Measurements from ENCODE around the gene NOL12. TPM values are rescaled to one million over a fixed set of nuclear protein-coding genes. Genes with fewer than 3 reads are reported as not detected.

The NOL12 gene
- total RNA-seq, 1 experiment from 2014 or later, result 31.4 TPM

DNA sequence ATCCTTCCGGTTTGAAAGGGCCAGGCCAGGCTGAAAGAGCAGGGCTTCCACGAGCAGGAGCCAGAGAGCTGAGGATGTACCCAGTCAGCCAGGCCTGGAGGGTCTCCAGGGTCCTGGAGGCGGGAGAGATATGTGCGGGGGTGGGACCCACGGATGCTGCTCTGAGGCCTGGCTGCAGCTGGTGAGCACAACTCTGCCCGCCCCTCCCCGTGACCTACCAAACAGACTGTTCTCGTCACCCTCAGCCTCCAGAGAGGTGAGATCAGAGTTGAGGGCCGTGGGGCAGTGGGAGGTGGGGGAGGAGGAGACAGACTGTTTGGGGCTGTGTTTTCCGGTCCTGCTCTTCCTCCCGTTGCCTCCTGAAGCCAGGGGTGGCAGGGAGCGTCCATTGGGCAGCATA is 52.9 kb downstream of the NOL12 start:
- Histone ChIP-seq H3K9ac (ENCODE audit: low read length) (no peak overlapping the region), H3K4me2 (ENCODE audit: low read length) (no peak overlapping the region), H2AFZ (ENCODE audit: low read depth, low read length, poor library complexity, severe bottlenecking) (no peak overlapping the region), H4K20me1 (ENCODE audit: insufficient read depth) (no peaks in the 10 kb centered on the region), H3K79me2 (ENCODE audit: insufficient read depth, low read length) (no peaks in the 10 kb centered on the region), H3K4me1 (ENCODE audit: control insufficient read depth in 1 of 2, insufficient read depth in 2 of 2, low read length in 2 of 2) (peaks cover 53 to 69% of the 10 kb centered on the region in 2 experiments), H3K9me2 (ENCODE audit: insufficient read depth) (no peaks in the 10 kb centered on the region), H3K27ac (ENCODE audit: low read depth, low read length) (no peak overlapping the region), H3K36me3 (ENCODE audit: control insufficient read depth in 1 of 2, insufficient read depth in 2 of 2, low read length in 2 of 2) (no peaks in the 10 kb centered on the region), H3K9me3 (ENCODE audit: control insufficient read depth in 1 of 2, insufficient read depth in 1 of 2, low read depth in 1 of 2, low read length in 2 of 2) (no peaks in the 10 kb centered on the region), H3K27me3 (ENCODE audit: insufficient read depth, low read length) (no peaks in the 10 kb centered on the region), H3K4me3 (replicated peaks in 1 of 2; ENCODE audit: low read depth in 1 of 2, low read length in 2 of 2) (no peak overlapping the region)
- intact Hi-C loops (cut with micrococcal nuclease), result no loop called here
- DNase-seq (ENCODE audit: low read depth, low spot score) (no peak), ATAC-seq (no peak)
- BruUV-seq (replicated peaks), result no TSS peak
- no peak for TF ChIP-seq JUND (IDR thresholded peaks at IDR 0.05)
- TF ChIP-seq, protein P1, sequence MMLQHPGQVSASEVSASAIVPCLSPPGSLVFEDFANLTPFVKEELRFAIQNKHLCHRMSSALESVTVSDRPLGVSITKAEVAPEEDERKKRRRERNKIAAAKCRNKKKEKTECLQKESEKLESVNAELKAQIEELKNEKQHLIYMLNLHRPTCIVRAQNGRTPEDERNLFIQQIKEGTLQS (IDR thresholded peaks at IDR 0.05), result no peak
- no peak for TF ChIP-seq ZNF274 (IDR thresholded peaks at IDR 0.05; ENCODE audit: low read depth, low read length)
- TF ChIP-seq TCF7L2 (IDR thresholded peaks at IDR 0.05; ENCODE audit: borderline replicate concordance, extremely low read depth, insufficient read depth, insufficient read length), result no peak
- TF ChIP-seq CEBPB (IDR thresholded peaks at IDR 0.05; ENCODE audit: low read depth), result no peak
- TF ChIP-seq POLR2A (IDR thresholded peaks at IDR 0.05; ENCODE audit: borderline replicate concordance, extremely low read depth, insufficient read depth, insufficient read length), result no peak
- TF ChIP-seq SIN3A (IDR thresholded peaks at IDR 0.05; ENCODE audit: low read depth), result no peak
- TF ChIP-seq EZH2phosphoT487 (IDR thresholded peaks at IDR 0.05; ENCODE audit: borderline replicate concordance), result no peak
- no peak for TF ChIP-seq ELF1 (IDR thresholded peaks at IDR 0.05; ENCODE audit: borderline replicate concordance, low read depth)
- no peak for TF ChIP-seq EGR1 (IDR thresholded peaks at IDR 0.05; ENCODE audit: low read depth)
- RAD21 ChIA-PET (ENCODE audit: low non-redundant PET in 1 of 2, low total read pairs in 2 of 2, uncharacterized antibody in 2 of 2, unreplicated experiment in 2 of 2), result no interaction called here
- POLR2A ChIA-PET, result interaction anchor here (1.4 kb wide), 1 partner anchor 44 kb away, joined by 3 read pairs; no protein-coding TSS in a partner anchor
- CTCF ChIA-PET, result no interaction called here

DNA sequence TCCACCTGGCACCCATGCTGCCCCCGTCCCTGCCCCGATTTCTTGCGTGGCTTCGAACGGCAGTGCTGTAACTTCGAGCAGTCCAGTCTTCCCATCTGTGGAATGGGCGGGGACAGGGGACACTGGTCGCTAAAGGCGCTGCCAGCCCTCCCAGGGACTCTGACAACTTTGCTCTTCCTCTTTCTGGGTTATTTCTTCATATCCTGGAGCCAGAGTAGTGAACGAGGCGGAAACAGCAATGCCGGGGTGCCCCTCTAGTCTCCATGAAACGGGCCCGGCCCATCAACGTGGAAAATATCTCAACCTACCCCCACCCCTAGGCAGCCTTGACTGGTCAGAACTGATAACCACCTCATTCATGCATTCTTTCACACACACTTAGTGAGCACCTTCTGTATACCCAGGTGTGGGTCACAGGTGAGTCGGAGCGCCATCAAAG is 53.5 kb downstream of the NOL12 start:
- POLR2A ChIA-PET, result no interaction called here
- no peak for TF ChIP-seq POLR2AphosphoS5 (IDR thresholded peaks at IDR 0.05; ENCODE audit: low read depth, low read length)
- no peak for TF ChIP-seq JUND (IDR thresholded peaks at IDR 0.05)
- TF ChIP-seq FOSL1 (IDR thresholded peaks at IDR 0.05; ENCODE audit: low read depth), result no peak
- TF ChIP-seq SRF (IDR thresholded peaks at IDR 0.05; ENCODE audit: low read depth), result no peak
- TF ChIP-seq, protein P1 (IDR thresholded peaks at IDR 0.05), result no peak
- no peak for TF ChIP-seq SP1 (IDR thresholded peaks at IDR 0.05; ENCODE audit: low read depth)
- no peak for TF ChIP-seq EZH2phosphoT487 (IDR thresholded peaks at IDR 0.05; ENCODE audit: borderline replicate concordance)
- TF ChIP-seq, protein P2, sequence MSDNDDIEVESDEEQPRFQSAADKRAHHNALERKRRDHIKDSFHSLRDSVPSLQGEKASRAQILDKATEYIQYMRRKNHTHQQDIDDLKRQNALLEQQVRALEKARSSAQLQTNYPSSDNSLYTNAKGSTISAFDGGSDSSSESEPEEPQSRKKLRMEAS (IDR thresholded peaks at IDR 0.05), result no peak
- TF ChIP-seq, protein P3, sequence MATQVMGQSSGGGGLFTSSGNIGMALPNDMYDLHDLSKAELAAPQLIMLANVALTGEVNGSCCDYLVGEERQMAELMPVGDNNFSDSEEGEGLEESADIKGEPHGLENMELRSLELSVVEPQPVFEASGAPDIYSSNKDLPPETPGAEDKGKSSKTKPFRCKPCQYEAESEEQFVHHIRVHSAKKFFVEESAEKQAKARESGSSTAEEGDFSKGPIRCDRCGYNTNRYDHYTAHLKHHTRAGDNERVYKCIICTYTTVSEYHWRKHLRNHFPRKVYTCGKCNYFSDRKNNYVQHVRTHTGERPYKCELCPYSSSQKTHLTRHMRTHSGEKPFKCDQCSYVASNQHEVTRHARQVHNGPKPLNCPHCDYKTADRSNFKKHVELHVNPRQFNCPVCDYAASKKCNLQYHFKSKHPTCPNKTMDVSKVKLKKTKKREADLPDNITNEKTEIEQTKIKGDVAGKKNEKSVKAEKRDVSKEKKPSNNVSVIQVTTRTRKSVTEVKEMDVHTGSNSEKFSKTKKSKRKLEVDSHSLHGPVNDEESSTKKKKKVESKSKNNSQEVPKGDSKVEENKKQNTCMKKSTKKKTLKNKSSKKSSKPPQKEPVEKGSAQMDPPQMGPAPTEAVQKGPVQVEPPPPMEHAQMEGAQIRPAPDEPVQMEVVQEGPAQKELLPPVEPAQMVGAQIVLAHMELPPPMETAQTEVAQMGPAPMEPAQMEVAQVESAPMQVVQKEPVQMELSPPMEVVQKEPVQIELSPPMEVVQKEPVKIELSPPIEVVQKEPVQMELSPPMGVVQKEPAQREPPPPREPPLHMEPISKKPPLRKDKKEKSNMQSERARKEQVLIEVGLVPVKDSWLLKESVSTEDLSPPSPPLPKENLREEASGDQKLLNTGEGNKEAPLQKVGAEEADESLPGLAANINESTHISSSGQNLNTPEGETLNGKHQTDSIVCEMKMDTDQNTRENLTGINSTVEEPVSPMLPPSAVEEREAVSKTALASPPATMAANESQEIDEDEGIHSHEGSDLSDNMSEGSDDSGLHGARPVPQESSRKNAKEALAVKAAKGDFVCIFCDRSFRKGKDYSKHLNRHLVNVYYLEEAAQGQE (IDR thresholded peaks at IDR 0.05; ENCODE audit: low read depth), result no peak
- no peak for TF ChIP-seq SIN3A (IDR thresholded peaks at IDR 0.05; ENCODE audit: low read depth)
- TF ChIP-seq CEBPB (IDR thresholded peaks at IDR 0.05; ENCODE audit: low read depth), result no peak
- no peak for TF ChIP-seq ZFX (IDR thresholded peaks at IDR 0.05)
- no peak for TF ChIP-seq POLR2A (IDR thresholded peaks at IDR 0.05; ENCODE audit: borderline replicate concordance, extremely low read depth, insufficient read depth, insufficient read length)
- TF ChIP-seq ZNF274 (IDR thresholded peaks at IDR 0.05; ENCODE audit: low read depth, low read length), result no peak
- no peak for TF ChIP-seq EZH2 (IDR thresholded peaks at IDR 0.05)

More for the DNA sequence above, 53.5 kb downstream of the NOL12 start:
- Histone ChIP-seq H3K4me1 (ENCODE audit: control insufficient read depth in 1 of 2, insufficient read depth in 2 of 2, low read length in 2 of 2) (peaks cover 55 to 69% of the 10 kb centered on the region in 2 experiments), H3K4me2 (ENCODE audit: low read length) (peak overlapping the region; percentile 99; the same call in 1 of the 2 replicates), H4K20me1 (ENCODE audit: insufficient read depth) (no peaks in the 10 kb centered on the region), H3K9me3 (ENCODE audit: control insufficient read depth in 1 of 2, insufficient read depth in 1 of 2, low read depth in 1 of 2, low read length in 2 of 2) (no peaks in the 10 kb centered on the region), H3K4me3 (replicated peaks in 1 of 2; ENCODE audit: low read depth in 1 of 2, low read length in 2 of 2) (no peak overlapping the region), H3K36me3 (ENCODE audit: control insufficient read depth in 1 of 2, insufficient read depth in 2 of 2, low read length in 2 of 2) (no peaks in the 10 kb centered on the region; a peak in 1 of 4 replicates), H3K9me2 (ENCODE audit: insufficient read depth) (no peaks in the 10 kb centered on the region), H2AFZ (ENCODE audit: low read depth, low read length, poor library complexity, severe bottlenecking) (no peak overlapping the region), H3K27ac (ENCODE audit: low read depth, low read length) (no peak overlapping the region), H3K27me3 (ENCODE audit: insufficient read depth, low read length) (no peaks in the 10 kb centered on the region), H3K79me2 (ENCODE audit: insufficient read depth, low read length) (no peaks in the 10 kb centered on the region), H3K9ac (ENCODE audit: low read length) (no peak overlapping the region)
- BruUV-seq (replicated peaks), result no TSS peak
- CTCF ChIA-PET, result no interaction called here
- RAD21 ChIA-PET (ENCODE audit: low non-redundant PET in 1 of 2, low total read pairs in 2 of 2, uncharacterized antibody in 2 of 2, unreplicated experiment in 2 of 2), result no interaction called here
- intact Hi-C loops (cut with micrococcal nuclease), result loop anchor here (5.0 kb wide), 2 partner anchors 42 to 43 kb away; partner anchors contain the start of gene TRIOBP
- DNase-seq (ENCODE audit: low read depth, low spot score) (no peak), ATAC-seq (no peak)

Data from HCT116 (cell line).